B cell (primary cell): ENCODE measurements around the gene NFATC2. TPM values are rescaled to one million over a fixed set of nuclear protein-coding genes. Genes with fewer than 3 reads are reported as not detected.

Experiments
- ATAC-seq: fragments of 200-7000 bp; cut with Tn5 transposase; one replicate; pipeline ENCODE4 v1.10.0; 2021; ENCODE audit warnings: low read depth, mild to moderate bottlenecking, moderate number of reproducible peaks, moderate library complexity
- CTCF ChIA-PET: fragments of 350-600 bp; sonication (Branson Sonifier 250); formaldehyde crosslinking; loops from one replicate; lab custom pipeline; 2021; ENCODE audit warnings: antibody characterized with exemption, inconsistent platforms; lab: Charles Lee
- POLR2A ChIA-PET: fragments of 350-600 bp; sonication (Branson Sonifier 250); formaldehyde crosslinking; loops from one replicate; lab custom pipeline; 2021; ENCODE audit warnings: antibody characterized with exemption; lab: Charles Lee
- DNase-seq: peaks from one replicate; pipeline ENCODE4 v3.0.0; 2013
- H2AFZ ChIP-seq: 2 replicates; pipeline ENCODE4 v1.6.1; 2012; ENCODE audit warnings: mild to moderate bottlenecking, low read depth, low read length; ENCODE audit not compliant: insufficient read depth, poor library complexity, severe bottlenecking
- H3K27ac ChIP-seq, 2 donors: 1 replicate in 1 of 2; 2 replicates in 1 of 2; pipeline ENCODE4 v1.5.1; 2012 to 2013; ENCODE audit warnings: low read length in 2 of 2, mild to moderate bottlenecking in 2 of 2, moderate library complexity in 1 of 2
- H3K27me3 ChIP-seq, 4 experiments: fragments of 200-600 bp in 1 of 4; sonication (generic) in 1 of 4; replicated peaks in 1 of 4; 1 replicate in 2 of 4; 2 replicates in 2 of 4; pipeline versions ENCODE4 v1.6.1 to v1.7.0; 2013 to 2016; ENCODE audit warnings: low read length in 3 of 4, mild to moderate bottlenecking in 2 of 4, mixed read lengths in 1 of 4, moderate library complexity in 1 of 4; ENCODE audit not compliant: insufficient read depth in 4 of 4, control insufficient read depth in 3 of 4; ENCODE audit errors: control extremely low read depth in 1 of 4
- H3K36me3 ChIP-seq, 2 experiments: replicated peaks in 1 of 2; 1 replicate in 1 of 2; 2 replicates in 1 of 2; pipeline versions ENCODE4 v1.6.1 to v1.7.1; 2013; ENCODE audit warnings: low read length in 1 of 2; ENCODE audit not compliant: insufficient read depth in 2 of 2, control insufficient read depth in 1 of 2; ENCODE audit errors: control extremely low read depth in 1 of 2, extremely low read depth in 1 of 2
- H3K4me1 ChIP-seq, 2 donors: fragments of 200-600 bp in 1 of 2; sonication (generic) in 1 of 2; 1 replicate in 1 of 2; 2 replicates in 1 of 2; pipeline versions ENCODE4 v1.5.1 to v1.6.1; 2013 to 2017; ENCODE audit warnings: low read length in 2 of 2; ENCODE audit not compliant: control insufficient read depth in 2 of 2, insufficient read depth in 2 of 2
- H3K4me2 ChIP-seq: replicated peaks from 2 replicates; pipeline ENCODE3; 2012; ENCODE audit warnings: mild to moderate bottlenecking, low read depth, low read length; ENCODE audit not compliant: poor library complexity, severe bottlenecking
- H3K4me3 ChIP-seq, 5 experiments: fragments of 200-600 bp in 1 of 5; sonication (generic) in 1 of 5; 1 replicate in 3 of 5; 2 replicates in 2 of 5; pipeline versions ENCODE4 v1.5.1 to v1.7.0; 2011 to 2016; ENCODE audit warnings: low read length in 4 of 5, mild to moderate bottlenecking in 4 of 5, low read depth in 2 of 5, control low read depth in 1 of 5, moderate library complexity in 1 of 5; ENCODE audit not compliant: insufficient read depth in 1 of 5; ENCODE audit errors: control extremely low read depth in 1 of 5, extremely low read depth in 1 of 5
- H3K79me2 ChIP-seq: fragments of 200-600 bp; sonication (generic); one replicate; pipeline ENCODE4 v1.6.0; 2016; ENCODE audit warnings: low read length; ENCODE audit not compliant: control insufficient read depth, insufficient read depth
- H3K9ac ChIP-seq: fragments of 200-600 bp; sonication (generic); 2 replicates; pipeline ENCODE4 v1.6.1; 2017; ENCODE audit warnings: mild to moderate bottlenecking, low read length, moderate library complexity
- H3K9me3 ChIP-seq, 3 donors: one replicate each; pipeline versions ENCODE4 v1.6.1 to v1.7.1; 2013; ENCODE audit warnings: low read length in 2 of 3; ENCODE audit not compliant: control insufficient read depth in 2 of 3, insufficient read depth in 1 of 3; ENCODE audit errors: control extremely low read depth in 1 of 3
- H4K20me1 ChIP-seq: 2 replicates; pipeline ENCODE4 v1.6.0; 2012; ENCODE audit warnings: mild to moderate bottlenecking, low read length; ENCODE audit not compliant: insufficient read depth, control insufficient read depth, poor library complexity, severe bottlenecking
- H3K27ac Mint-ChIP-seq: one replicate; pipeline ENCODE4 v1.8.0; 2021; ENCODE audit warnings: mixed read lengths
- H3K27me3 Mint-ChIP-seq: one replicate; pipeline ENCODE4 v1.8.0; 2021; ENCODE audit warnings: mixed read lengths
- H3K4me1 Mint-ChIP-seq: one replicate; pipeline ENCODE4 v1.8.0; 2021; ENCODE audit warnings: mixed read lengths
- H3K4me3 Mint-ChIP-seq: one replicate; pipeline ENCODE4 v1.8.0; 2021; ENCODE audit warnings: mixed read lengths
- H3K9me3 Mint-ChIP-seq: one replicate; pipeline ENCODE4 v1.8.0; 2022; ENCODE audit warnings: mixed read lengths; ENCODE audit not compliant: insufficient read depth
- EZH2 ChIP-seq: IDR thresholded peaks from 2 replicates; pipeline ENCODE4 v1.6.1; 2012; ENCODE audit warnings: borderline replicate concordance, low read depth, mild to moderate bottlenecking, moderate library complexity, low read length; ENCODE audit not compliant: insufficient read depth, poor library complexity, severe bottlenecking
- WGBS: methylation state at CpG from one replicate; pipeline ENCODE4 v1.1.5; 2013; ENCODE audit warnings: missing lambda C conversion rate; ENCODE audit not compliant: insufficient coverage; 5-methylcytosine and 5-hydroxymethylcytosine counted together
- intact Hi-C: fragments of 100-400 bp; cut with micrococcal nuclease; formaldehyde crosslinking; loops from one replicate; pipeline ENCODE4 v1.10.0; 2022
- polyA plus RNA-seq: library from polyadenylated mRNA; depleted of rRNA; stranded (reverse); fragments of >200 nt; gene quantifications from 2 replicates; pipeline ENCODE4 v1.2.3, GENCODE V29; 2012
- total RNA-seq, 2 donors: library from RNA; stranded (reverse); fragments of 120-200 nt in 1 of 2; gene quantifications; 1 replicate in 1 of 2; 2 replicates in 1 of 2; pipeline versions ENCODE4 v1.2.3 to v1.2.4, GENCODE V29; 2013 to 2022
- TF ChIP-seq, protein P1 (sequence below): fragments of 200-600 bp; IDR thresholded peaks from one replicate; pipeline ENCODE4 v1.8.0; 2022; ENCODE audit warnings: antibody characterized with exemption, mild to moderate bottlenecking

NFATC2 gene
- total and polyA plus RNA-seq, 2 donors (not counting 1 experiment from before 2014, with no cell fraction given) = 10.1 to 38.0 TPM

DNA sequence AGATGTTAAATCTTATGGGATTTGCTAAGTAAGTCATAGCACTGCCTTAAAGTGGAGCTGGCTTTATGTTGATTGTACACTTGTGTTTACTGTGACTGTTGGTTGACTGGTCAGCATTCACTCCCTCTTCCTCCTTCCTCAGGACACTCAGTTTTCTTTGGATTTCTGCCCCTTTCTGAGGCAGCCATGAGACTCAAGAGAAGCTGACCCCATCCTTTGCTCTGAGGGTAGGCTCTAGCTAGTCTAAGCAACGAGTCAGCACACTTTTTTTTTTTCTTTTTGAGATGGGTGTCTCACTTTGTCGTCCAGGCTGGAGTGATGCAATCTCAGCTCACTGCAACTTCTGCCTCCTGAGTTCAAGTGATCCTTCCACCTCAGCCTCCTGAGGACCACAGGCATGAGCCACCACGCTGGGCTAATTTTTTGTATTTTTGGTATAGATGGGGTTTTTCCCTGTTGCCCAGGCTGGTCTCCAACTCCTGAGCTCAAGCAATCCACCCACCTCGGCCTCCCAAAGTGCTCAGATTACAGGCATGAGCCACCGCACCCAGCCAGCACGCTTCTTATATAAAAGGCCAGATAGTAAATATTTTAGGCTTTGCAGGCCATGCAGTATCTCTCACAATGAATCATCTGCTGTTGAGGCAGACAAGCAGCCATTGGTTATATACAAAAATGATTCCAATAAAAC is 191.4 kb downstream of the NFATC2 start:
- no peak overlapping the region for H3K27ac ChIP-seq
- no peak overlapping the region for H2AFZ ChIP-seq
- no peak for DNase-seq
- H3K4me2 ChIP-seq = no peak overlapping the region
- no peak overlapping the region for H3K27ac Mint-ChIP-seq
- CTCF ChIA-PET = no interaction called here
- no peaks in the 10 kb centered on the region for H3K4me1 Mint-ChIP-seq
- H3K27me3 ChIP-seq = no peaks in the 10 kb centered on the region
- no peak for ATAC-seq
- no peaks in the 10 kb centered on the region for H3K9me3 Mint-ChIP-seq
- peaks cover 16% of the 10 kb centered on the region for H3K27me3 Mint-ChIP-seq
- TF ChIP-seq, protein P1, sequence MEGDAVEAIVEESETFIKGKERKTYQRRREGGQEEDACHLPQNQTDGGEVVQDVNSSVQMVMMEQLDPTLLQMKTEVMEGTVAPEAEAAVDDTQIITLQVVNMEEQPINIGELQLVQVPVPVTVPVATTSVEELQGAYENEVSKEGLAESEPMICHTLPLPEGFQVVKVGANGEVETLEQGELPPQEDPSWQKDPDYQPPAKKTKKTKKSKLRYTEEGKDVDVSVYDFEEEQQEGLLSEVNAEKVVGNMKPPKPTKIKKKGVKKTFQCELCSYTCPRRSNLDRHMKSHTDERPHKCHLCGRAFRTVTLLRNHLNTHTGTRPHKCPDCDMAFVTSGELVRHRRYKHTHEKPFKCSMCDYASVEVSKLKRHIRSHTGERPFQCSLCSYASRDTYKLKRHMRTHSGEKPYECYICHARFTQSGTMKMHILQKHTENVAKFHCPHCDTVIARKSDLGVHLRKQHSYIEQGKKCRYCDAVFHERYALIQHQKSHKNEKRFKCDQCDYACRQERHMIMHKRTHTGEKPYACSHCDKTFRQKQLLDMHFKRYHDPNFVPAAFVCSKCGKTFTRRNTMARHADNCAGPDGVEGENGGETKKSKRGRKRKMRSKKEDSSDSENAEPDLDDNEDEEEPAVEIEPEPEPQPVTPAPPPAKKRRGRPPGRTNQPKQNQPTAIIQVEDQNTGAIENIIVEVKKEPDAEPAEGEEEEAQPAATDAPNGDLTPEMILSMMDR = no peak
- TF ChIP-seq EZH2 = no peak
- H3K9ac ChIP-seq = no peak overlapping the region
- 86% methylated on average over 4 of the region's 6 CpGs for WGBS
- no peak overlapping the region for H3K4me3 ChIP-seq
- H3K4me3 Mint-ChIP-seq = no peak overlapping the region
- no peaks in the 10 kb centered on the region for H4K20me1 ChIP-seq
- H3K9me3 ChIP-seq = no peaks in the 10 kb centered on the region
- H3K79me2 ChIP-seq = no peaks in the 10 kb centered on the region
- no peaks in the 10 kb centered on the region for H3K36me3 ChIP-seq
- POLR2A ChIA-PET = no interaction called here
- intact Hi-C loops = no loop called here
- no peaks in the 10 kb centered on the region for H3K4me1 ChIP-seq

DNA sequence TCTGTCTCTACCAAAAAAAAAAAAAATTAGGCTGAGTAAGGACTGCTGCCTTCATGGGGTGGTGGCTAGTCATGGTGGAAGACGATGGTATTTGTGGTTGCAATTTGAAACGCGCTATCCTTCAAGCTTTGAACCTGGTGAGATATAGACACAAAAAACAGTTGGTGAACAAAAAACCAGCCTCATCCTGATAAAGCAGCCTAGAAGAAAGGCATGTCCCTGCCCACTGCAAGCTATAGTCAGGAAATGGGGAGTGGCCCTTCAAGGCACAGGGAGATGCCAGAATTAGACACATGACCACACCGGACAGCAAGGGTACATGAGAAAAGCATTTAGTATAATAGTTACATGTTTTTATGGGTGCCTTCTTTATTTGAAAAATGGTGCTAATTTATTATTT is 193.6 kb downstream of the NFATC2 start:
- Mint-ChIP-seq H3K27me3 (peaks cover 9% of the 10 kb centered on the region), H3K9me3 (peaks cover 2% of the 10 kb centered on the region), H3K4me1 (no peaks in the 10 kb centered on the region), H3K27ac (no peak overlapping the region), H3K4me3 (no peak overlapping the region)
- Histone ChIP-seq H3K27me3 (peaks cover 0 to 4% (median 0%) of the 10 kb centered on the region in 4 experiments), H3K9me3 (peaks cover 0 to 6% (median 0%) of the 10 kb centered on the region in 3 donors), H3K4me3 (no peak overlapping the region), H3K4me2 (no peak overlapping the region), H3K9ac (no peak overlapping the region), H3K27ac (no peak overlapping the region), H3K36me3 (no peaks in the 10 kb centered on the region), H4K20me1 (no peaks in the 10 kb centered on the region), H2AFZ (no peak overlapping the region), H3K4me1 (no peaks in the 10 kb centered on the region), H3K79me2 (no peaks in the 10 kb centered on the region)
- 100% methylated on average over 1 of the region's 4 CpGs for WGBS
- TF ChIP-seq, protein P1 = no peak
- no peak for TF ChIP-seq EZH2
- no peak for DNase-seq
- intact Hi-C loops = no loop called here
- CTCF ChIA-PET = no interaction called here
- POLR2A ChIA-PET = no interaction called here
- ATAC-seq = no peak
